Osteocyte (in vitro differentiated cells): ENCODE results near the gene FICD. TPM values are rescaled to one million over a fixed set of nuclear protein-coding genes. Genes with fewer than 3 reads are reported as not detected.
A peak's percentile ranks its signal among the peaks of the same experiment; 100 is the strongest.
"Not testable (repeated sequence)": the region's sequence is repeated elsewhere in the genome, so short reads cannot be mapped to it uniquely, and the experiment has no call there.

Experiments used
- DNase-seq: peaks from one replicate; pipeline ENCODE4 v3.0.0; 2021; ENCODE audit warnings: mixed read lengths; ENCODE audit not compliant: unreplicated experiment; ENCODE audit errors: extremely low spot score
- H3K27ac Mint-ChIP-seq: one replicate; pipeline ENCODE4 v1.8.0; 2021; ENCODE audit warnings: mild to moderate bottlenecking, mixed read lengths; ENCODE audit not compliant: unreplicated experiment
- H3K27me3 Mint-ChIP-seq: one replicate; pipeline ENCODE4 v1.8.0; 2021; ENCODE audit warnings: mixed read lengths; ENCODE audit not compliant: unreplicated experiment
- H3K36me3 Mint-ChIP-seq: one replicate; pipeline ENCODE4 v1.8.0; 2021; ENCODE audit warnings: mixed read lengths; ENCODE audit not compliant: unreplicated experiment
- H3K4me1 Mint-ChIP-seq: one replicate; pipeline ENCODE4 v1.8.0; 2021; ENCODE audit warnings: mixed read lengths; ENCODE audit not compliant: unreplicated experiment
- H3K4me3 Mint-ChIP-seq: one replicate; pipeline ENCODE4 v1.8.0; 2021; ENCODE audit warnings: mild to moderate bottlenecking, moderate library complexity, mixed read lengths; ENCODE audit not compliant: unreplicated experiment
- H3K9me3 Mint-ChIP-seq: one replicate; pipeline ENCODE4 v1.8.0; 2021; ENCODE audit warnings: mixed read lengths; ENCODE audit not compliant: unreplicated experiment
- CTCF ChIP-seq: fragments of 200-600 bp; sonication (generic); IDR thresholded peaks from 2 replicates; pipeline ENCODE4 v1.5.0; 2021; ENCODE audit warnings: antibody characterized with exemption, mild to moderate bottlenecking, moderate library complexity
- total RNA-seq: library from RNA; stranded (reverse); gene quantifications from 2 replicates; pipeline ENCODE4 v1.2.1, GENCODE V29; 2021

FICD gene
- total RNA-seq, 1 donor from 2014 or later = 6.0 TPM

- Mint-ChIP-seq H3K4me1 (peaks cover 31% of the 10 kb centered on the region), H3K36me3 (peaks cover 14% of the 10 kb centered on the region), H3K4me3 (no peak overlapping the region), H3K9me3 (no peaks in the 10 kb centered on the region), H3K27ac (peak overlapping the region; percentile 17), H3K27me3 (no peaks in the 10 kb centered on the region)
- DNase-seq = no peak
- TF ChIP-seq CTCF = no peak
Measured at GRCh38 chr12:108551535-108551934, 36.5 kb downstream of the FICD start.

GRCh38 chr12:108553799-108554198 lies 38.7 kb downstream of the FICD start:
- Mint-ChIP-seq H3K27ac (no peak overlapping the region), H3K4me1 (peaks cover 38% of the 10 kb centered on the region), H3K9me3 (no peaks in the 10 kb centered on the region), H3K36me3 (peaks cover 4% of the 10 kb centered on the region), H3K27me3 (no peaks in the 10 kb centered on the region), H3K4me3 (no peak overlapping the region)
- DNase-seq = no peak
- TF ChIP-seq CTCF = no peak

GRCh38 chr12:108555383-108555782 lies 40.3 kb downstream of the FICD start:
- H3K36me3 Mint-ChIP-seq, DNase-seq, H3K27ac Mint-ChIP-seq, H3K9me3 Mint-ChIP-seq, H3K27me3 Mint-ChIP-seq, H3K4me3 Mint-ChIP-seq: not testable (repeated sequence)
- peaks cover 51% of the 10 kb centered on the region for H3K4me1 Mint-ChIP-seq

DNA sequence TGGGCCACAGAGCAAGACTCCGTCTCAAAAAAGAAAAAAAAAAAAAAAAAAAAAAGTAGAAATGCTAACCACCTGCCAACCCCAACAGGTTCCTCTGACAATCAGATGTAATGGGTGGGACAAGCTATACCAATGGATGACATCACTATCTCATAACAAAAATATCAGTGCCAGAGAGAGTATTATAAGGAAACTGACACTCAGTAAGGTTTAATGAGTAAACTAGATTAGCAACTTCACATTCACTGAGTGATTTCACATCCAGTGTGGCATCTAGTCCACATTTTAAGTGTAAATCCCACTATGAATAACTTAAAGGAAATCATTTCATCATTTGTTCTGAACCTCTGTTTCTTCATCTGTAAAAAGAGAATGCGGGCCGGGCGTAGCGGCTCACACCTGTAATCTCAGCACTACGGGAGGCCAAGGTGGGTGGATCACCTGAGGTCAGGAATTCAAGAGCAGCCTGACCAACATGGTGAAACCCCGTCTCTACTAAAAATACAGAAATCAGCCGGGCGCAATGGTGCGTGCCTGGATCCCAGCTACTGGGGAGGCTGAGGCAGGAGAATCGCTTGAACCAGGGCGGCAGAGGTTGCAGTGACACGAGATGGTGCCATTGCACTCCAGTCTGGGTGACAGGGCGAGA lies 44.1 kb downstream of the FICD start:
- no peak for TF ChIP-seq CTCF
- peaks cover 41% of the 10 kb centered on the region for H3K4me1 Mint-ChIP-seq

GRCh38 chr12:108559748-108560147 lies 44.7 kb downstream of the FICD start:
- Mint-ChIP-seq H3K27ac (peak overlapping the region; percentile 99), H3K4me1 (peaks cover 41% of the 10 kb centered on the region), H3K36me3 (peaks cover 10% of the 10 kb centered on the region), H3K27me3 (no peaks in the 10 kb centered on the region), H3K4me3 (peak overlapping the region; percentile 100), H3K9me3 (no peaks in the 10 kb centered on the region)
- no peak for TF ChIP-seq CTCF
- DNase-seq = no peak

More for the DNA sequence above, 44.1 kb downstream of the FICD start:
- H3K27ac Mint-ChIP-seq = no peak overlapping the region
- H3K36me3 Mint-ChIP-seq = peaks cover 10% of the 10 kb centered on the region
- no peaks in the 10 kb centered on the region for H3K27me3 Mint-ChIP-seq
- no peak for DNase-seq
- H3K9me3 Mint-ChIP-seq = no peaks in the 10 kb centered on the region
- peak overlapping the region; percentile 100 for H3K4me3 Mint-ChIP-seq
